ENCODE results near the gene NETO2. TPM values are rescaled to one million over a fixed set of nuclear protein-coding genes. Genes with fewer than 3 reads are reported as not detected.

NETO2 gene
- total RNA-seq, 1 experiment from 2014 or later: 28.6 TPM

GRCh38 chr16:47060596-47060995 is 83.1 kb downstream of the NETO2 start:
- peak overlapping the region; percentile 6 for H3K18ac ChIP-seq (ENCODE audit: insufficient read length, low read depth, low read length)
- H4K20me1 ChIP-seq (ENCODE audit: control insufficient read depth, insufficient read depth, insufficient read length): no peaks in the 10 kb centered on the region
- H3K4me1 ChIP-seq (ENCODE audit: insufficient read depth, low read length): no peaks in the 10 kb centered on the region
- no peak overlapping the region for H2AFZ ChIP-seq (ENCODE audit: low read length)
- Mint-ChIP-seq H3K9me3 (peaks cover 7 to 11% of the 10 kb centered on the region in 2 experiments; a peak in 3 of 5 replicates), H3K4me3 (no peak overlapping the region), H3K36me3 (ENCODE audit: insufficient read depth in 1 of 3, low read depth in 3 of 3) (no peaks in the 10 kb centered on the region; a peak in 2 of 7 replicates), H3K27me3 (ENCODE audit: low read depth) (no peaks in the 10 kb centered on the region), H3K4me1 (no peaks in the 10 kb centered on the region), H3K27ac (no peak overlapping the region)
- H3K23me2 ChIP-seq (ENCODE audit: insufficient read length, low read depth, low read length, poor library complexity, severe bottlenecking): no peaks in the 10 kb centered on the region
- no peak overlapping the region for H4K8ac ChIP-seq (replicated peaks; ENCODE audit: insufficient read length, low read depth, low read length)
- TF ChIP-seq CTCF (conservative IDR thresholded peaks at IDR 0.05): no peak
- no peak overlapping the region for H3K4me2 ChIP-seq (ENCODE audit: insufficient read depth, insufficient read length, low read length)
- H4K91ac ChIP-seq (ENCODE audit: insufficient read length, low read depth, low read length): no peak overlapping the region
- H3K14ac ChIP-seq (ENCODE audit: insufficient read depth, low read length): no peak overlapping the region
- no peak overlapping the region for H3K9ac ChIP-seq (ENCODE audit: extremely low read depth, insufficient read length, low read length)
- no peak overlapping the region for H3K27ac ChIP-seq (ENCODE audit: insufficient read length, low read depth, low read length)
- H3K23ac ChIP-seq (ENCODE audit: insufficient read length, low read depth, low read length): no peak overlapping the region
- H4K5ac ChIP-seq (ENCODE audit: insufficient read length, low read depth, low read length): no peak overlapping the region
- H3K56ac ChIP-seq (ENCODE audit: insufficient read length, low read depth, low read length): no peak overlapping the region
- no peaks in the 10 kb centered on the region for H3K9me3 ChIP-seq (ENCODE audit: control insufficient read depth, low read depth, low read length)
- no peaks in the 10 kb centered on the region for H3K79me1 ChIP-seq (ENCODE audit: insufficient read depth, low read depth, low read length, poor library complexity, severe bottlenecking)
- no peak for DNase-seq
- no peak overlapping the region for H2AK5ac ChIP-seq (ENCODE audit: insufficient read length, low read length)
- no peak overlapping the region for H3K4ac ChIP-seq (ENCODE audit: low read depth, low read length)
- H2BK5ac ChIP-seq (ENCODE audit: insufficient read length, low read length): no peak overlapping the region
- WGBS (ENCODE audit: extremely low coverage, insufficient read length, low lambda C conversion rate): no CpG with 5 or more reads among the region's 3 CpGs
- no peak overlapping the region for H2BK15ac ChIP-seq (ENCODE audit: low read depth, low read length)
- H3T11ph ChIP-seq (ENCODE audit: low read length): no peak overlapping the region
- no peak overlapping the region for H2BK20ac ChIP-seq (ENCODE audit: low read depth, low read length, poor library complexity, severe bottlenecking)
- no peaks in the 10 kb centered on the region for H3K79me2 ChIP-seq (ENCODE audit: insufficient read depth, low read length)
- H2BK120ac ChIP-seq (ENCODE audit: low read depth, low read length, poor library complexity, severe bottlenecking): no peak overlapping the region
- H2BK12ac ChIP-seq (ENCODE audit: insufficient read length, low read depth, low read length): no peak overlapping the region
- H3K27me3 ChIP-seq (ENCODE audit: insufficient read depth, low read length): no peaks in the 10 kb centered on the region

Data from H9 (cell line).